KG1 (cell line): ENCODE measurements around the gene DBH.

ENCODE experiments used
- DNase-seq: peaks from one replicate; lab custom pipeline; 2025; lab: John Stamatoyannopoulos, UW

Gene DBH

DNA sequence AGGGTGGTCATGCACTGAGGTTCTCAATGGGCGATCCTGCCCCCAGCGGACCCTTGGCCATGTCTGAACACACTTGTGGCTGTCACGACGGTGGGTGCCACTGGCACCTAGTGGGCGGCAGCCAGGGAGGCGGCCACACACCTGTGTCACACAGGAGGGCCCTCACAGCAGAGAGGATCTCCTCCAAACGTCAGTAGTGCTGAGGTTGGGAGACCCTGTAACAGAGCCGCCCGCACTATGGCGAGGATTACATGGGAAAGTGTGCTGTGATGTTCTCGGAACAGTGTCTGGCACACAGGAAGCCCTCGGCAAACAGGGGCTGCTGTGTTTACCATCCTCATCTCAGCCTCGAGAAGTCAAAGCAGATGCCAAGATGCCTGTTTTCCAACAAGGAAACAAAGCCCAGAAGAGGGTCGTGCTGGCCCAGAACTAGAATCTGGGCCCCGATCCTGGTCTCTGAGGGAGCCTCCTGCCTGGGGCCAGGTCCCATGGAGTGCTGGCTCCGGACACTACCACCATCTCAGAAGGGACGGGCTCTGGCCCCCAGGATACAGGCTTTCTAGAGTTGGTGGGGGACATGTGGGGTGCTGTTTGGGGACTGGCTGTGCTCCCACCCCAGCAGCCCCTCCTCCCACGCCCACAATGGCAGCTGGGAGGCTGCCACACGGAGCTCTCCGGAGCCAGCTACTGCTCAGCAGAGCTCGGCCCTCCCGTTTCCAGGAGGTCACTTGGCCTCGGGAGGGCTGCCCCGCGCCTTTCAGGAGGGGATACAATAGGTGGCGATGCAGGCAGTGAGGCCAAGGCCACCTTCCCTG lies 48.2 kb downstream of the DBH start:
- DNase-seq: no peak

DNA sequence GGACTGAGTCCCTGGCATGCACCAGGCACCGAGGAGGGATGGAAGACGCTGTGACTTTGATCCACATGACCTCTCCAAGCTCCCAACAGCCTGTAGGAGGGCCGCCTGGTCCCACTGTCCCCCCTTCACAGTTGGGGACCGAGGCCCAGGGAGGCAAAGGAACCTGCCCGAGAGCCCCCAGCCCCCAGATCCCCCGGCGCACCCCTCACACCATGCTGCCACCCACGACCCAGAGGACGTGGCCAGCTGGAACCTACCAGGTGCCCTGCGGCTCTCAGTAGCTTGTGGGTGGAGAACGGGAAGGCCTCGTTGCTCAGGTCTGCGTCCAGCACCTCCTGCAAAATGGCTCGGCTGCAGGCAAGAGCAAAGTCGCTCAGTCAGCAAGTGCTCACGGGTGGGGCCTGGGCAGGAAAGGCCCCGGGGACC lies 48.8 kb downstream of the DBH start:
- no peak for DNase-seq

GRCh38 chr9:133685653-133686609 lies 49.8 kb downstream of the DBH start:
- DNase-seq: no peak

DNA sequence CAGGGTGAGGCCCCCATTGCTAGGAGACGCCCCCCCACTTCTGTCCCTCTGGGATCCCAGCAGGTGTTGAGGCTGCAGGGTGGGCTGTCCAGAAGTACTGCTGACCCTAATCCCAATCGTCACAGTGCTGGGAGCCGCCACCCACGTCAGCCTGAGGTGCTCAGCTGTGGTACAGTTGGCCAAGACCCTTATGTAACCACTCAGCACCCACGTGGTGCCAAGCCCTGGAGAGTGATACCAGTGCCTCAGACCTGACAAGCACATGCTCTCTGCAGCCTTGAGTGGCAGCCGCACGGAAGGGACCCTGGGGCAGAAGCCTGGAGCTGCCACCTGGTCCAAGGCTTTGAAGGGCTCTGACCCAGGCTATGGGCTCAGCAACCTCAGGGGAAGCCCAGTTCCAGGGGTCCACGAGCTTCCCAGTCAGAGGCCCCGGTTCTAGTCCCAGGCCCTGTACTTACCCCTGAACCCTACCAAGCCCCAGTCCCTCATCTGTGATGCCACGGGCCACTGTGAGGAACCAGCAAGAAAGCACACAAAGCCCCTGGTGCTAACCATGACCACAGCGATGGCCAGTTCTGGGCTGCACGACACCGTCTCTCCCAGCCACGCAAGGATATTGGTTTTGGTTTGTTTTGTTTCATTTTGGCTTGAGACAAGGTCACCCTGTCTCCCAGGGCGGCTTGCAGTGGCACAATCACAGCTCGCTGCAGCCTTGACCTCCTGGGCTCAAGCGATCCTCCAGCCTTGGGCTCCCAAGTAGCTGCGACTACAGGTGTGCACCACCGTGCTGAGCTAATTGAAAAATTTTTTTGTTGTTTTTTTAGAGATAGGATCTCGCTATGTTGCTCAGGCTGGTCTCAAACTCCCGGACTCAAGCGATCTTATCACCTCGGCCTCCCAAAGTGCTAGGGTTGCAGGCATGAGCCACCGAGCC lies 50.7 kb downstream of the DBH start:
- no peak for DNase-seq

DNA sequence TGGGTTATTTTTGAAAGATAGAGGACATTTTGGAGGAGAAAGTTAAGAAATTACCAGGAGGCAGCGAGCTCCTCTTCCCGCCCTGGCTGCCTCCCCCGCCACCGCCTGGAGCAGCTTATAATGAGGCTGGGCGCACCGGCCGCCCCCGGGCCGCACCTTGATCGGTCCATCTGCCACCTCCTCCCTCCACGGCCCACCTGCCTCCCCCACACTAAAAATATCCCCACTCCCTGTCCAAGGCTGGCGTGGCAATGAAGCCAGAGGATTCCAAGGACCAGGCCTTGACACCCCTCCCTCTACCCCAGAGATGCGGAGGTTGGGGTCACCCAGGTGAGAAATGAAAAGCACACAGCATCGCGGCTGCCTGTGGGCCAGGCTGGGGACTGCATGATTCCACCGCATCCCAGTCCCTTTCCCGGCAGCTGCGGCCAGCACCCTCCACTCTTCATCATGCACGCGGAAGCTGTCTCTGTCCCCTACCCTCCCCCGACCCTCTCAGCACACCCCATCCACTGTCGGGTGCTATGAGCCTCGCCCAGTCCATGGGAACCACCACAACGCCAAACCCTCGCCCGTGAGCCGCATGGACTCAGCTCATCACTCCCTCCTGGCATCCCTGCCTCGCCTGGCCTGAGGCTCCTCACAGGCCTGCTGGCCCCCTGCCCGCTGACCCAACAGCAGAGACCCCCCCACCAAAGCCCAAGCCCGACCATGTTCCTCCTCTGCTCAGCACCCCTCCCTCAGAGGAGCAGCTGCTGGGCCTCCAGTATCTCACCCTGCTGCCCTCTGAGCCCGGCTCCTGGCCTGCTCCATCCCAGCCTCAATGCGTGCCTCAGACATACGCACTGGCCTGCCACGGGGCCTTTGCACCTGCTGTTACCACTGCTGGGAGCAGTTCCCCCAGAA lies 51.9 kb downstream of the DBH start:
- no peak for DNase-seq

- no peak for DNase-seq
Observed at GRCh38 chr9:133689151-133689763, 53.1 kb downstream of the DBH start.

DNA sequence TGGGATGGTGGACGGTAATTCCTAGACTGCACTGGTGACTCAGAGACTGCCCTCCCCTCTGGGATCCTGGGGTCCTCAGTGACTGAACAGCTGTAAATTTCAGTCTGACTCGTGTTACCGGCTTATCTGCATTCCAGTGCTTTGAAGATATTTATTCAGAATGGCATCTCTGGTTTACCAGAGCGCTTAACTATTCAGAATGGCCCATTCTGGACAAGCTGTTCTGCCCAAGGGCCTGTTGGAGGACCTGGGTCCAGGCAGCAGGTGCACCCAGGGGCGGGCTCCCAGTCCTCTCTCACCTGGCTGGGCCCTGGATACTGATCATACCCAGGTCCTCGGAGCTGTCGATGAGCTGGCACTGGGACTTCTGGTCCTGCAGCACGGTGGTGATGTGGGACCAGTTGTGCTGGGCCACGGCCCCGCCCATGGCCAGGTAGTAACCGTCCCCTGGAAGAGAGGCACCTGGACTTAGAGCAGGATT lies 54.0 kb downstream of the DBH start:
- DNase-seq: no peak

- DNase-seq: no peak
Observed at GRCh38 chr9:133691191-133691590, 55.0 kb downstream of the DBH start.

DNA sequence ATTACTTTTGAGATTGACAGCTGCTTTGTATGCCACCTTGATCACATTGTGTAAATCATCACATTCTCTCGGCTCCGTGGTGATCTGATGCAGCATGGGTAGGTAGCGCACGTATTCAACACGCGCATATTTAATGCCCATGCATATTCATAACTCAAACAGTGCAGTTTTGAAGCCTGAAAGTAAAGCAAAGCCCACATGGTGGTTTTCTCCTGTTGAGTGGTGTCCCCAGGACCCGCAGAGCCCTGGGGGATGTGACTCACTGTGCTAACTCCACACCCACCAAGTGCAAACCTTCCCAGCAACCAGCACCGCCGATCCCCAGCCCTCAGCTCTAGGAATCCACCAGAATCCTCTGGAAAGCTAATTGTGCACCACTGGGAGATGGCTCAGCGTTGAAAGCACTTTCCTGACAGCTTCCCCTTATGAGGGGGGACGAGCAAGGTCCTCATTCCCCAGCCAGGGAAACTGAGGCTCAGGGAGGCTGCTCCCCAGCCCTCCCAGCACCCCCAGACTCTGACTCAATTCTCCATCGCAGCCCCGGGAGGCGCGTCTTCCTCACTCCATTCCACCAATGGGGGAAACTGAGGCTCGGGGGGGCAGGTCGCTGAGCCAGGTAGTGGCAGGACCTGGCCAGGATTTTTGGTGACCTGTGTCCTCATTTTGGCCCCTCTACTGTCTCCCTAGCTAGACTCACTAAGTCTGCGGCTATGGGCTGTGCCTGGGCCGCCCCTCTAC lies 55.6 kb downstream of the DBH start:
- no peak for DNase-seq

- DNase-seq: no peak
Observed at GRCh38 chr9:133692364-133692985, 56.3 kb downstream of the DBH start.

DNA sequence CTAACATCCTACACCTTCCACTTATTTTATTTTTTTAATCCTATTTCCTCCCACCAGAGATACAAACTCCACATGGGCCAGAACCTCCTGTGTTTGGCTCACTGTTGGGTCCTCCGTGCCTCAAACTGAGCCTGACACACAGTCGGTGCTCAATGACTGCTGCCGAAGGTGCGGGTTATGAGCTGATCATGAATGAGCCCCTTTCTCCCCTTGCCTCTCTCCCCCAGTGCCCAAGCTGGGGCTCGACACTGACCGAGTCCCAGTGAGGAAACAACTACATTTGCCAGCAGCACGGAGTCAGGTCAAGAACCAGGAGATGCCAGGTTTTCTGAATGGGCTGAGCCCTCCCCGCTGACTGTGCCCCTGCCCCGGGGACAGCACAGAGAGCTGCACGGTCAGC lies 57.0 kb downstream of the DBH start:
- DNase-seq: no peak

DNA sequence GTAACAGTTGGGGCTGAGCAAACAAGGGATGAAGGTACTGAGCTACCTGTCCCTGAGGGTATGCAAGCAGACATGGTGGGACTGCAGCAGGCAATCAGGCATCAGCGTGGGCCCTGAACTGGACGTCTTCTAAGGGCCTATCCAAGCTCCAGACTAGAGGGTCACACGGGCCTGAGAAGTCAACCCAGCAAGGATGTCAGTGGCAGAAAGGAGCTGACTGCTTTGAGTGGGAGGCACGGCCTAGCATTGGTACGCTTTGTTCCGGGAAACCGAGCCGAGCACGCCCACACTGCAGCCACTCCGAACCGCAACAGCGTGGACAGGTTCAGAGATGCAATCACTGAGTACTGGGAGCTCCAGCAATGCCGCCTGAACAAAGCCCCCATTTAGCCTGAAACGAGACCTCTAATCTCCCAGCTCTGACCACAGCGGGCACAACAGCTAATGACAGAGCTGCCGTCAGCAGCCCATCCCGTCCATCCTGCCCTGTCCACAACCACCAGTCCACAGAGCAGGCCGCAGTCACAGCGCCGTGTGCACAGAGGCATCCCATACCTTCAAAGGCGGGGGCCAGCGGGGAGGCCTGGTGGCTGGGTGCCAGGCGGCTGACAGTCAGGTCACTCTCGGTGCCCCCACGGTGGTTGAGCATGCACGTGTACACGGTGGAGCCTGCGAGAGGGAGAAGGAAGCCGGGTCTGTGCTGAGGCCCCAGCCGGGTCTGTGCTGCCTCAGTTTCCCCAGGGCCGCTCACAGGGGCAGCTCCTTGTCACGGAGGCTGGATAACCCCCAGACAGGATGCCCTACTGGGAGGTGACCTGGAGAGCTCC lies 57.8 kb downstream of the DBH start:
- DNase-seq: no peak

DNA sequence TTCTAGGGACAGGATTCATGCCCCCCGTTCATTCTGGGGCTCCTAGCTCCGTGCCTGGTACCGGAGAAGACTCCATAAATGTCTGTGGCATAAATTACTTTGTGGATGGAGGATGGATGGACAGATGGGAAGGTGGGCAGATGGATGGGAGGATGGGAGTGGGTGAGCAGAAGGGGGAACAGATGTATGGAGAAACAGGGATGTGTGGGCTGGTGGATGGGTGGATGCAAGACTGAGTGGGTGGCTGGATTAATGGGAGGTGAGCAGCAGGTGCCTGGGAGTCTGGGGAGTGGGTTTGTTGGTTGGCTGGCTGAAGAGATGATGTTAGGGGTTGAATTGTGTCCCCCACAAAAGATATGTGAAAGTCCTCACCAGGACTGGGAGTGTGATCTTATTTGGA lies 58.5 kb downstream of the DBH start:
- DNase-seq: no peak

DNA sequence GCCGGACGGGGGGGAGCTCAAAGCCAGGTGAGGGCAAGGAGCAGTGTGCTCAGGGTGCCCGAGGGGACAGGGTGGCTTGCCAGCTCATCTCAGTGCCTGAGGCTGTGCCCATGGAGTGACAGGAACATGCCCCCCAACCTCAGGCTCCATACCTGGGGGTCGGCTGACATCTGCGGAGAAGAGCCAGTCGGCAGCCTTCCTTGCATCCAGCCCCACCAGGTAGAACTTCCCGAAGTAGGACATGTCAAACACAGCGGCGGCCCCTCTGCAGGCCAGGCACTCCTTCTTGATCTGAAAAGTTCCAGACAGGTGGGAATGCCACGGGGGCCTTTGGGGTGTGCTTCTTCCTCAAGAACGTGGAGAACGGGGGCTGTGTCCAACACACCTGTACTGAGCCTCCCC lies 59.9 kb downstream of the DBH start:
- no peak for DNase-seq

- no peak for DNase-seq
Observed at GRCh38 chr9:133699546-133699945, 63.4 kb downstream of the DBH start.

DNA sequence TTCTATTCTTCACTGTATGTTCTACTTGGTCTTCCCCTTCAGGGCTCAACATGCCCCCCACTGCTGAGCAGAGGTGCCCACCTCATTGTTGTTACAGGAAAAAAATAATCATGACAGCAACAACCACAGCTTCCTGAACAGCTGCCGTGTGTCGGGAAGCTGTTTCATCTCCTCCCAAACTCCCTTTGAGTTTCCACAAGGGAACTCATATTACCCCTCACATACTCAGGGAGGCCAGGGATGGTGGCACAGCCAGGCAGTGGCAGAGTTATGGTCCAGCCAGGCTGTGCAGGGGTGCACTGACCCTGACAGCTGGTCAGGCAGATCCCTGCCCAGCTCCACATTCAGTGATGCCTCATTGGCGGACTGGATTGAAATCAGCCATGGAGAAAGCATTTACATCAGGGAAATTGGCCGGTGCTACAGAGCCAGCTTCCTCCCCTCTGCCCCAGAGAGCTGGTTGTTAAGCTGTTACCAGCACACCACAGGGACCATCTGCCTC lies 64.7 kb downstream of the DBH start:
- DNase-seq: no peak

DNA sequence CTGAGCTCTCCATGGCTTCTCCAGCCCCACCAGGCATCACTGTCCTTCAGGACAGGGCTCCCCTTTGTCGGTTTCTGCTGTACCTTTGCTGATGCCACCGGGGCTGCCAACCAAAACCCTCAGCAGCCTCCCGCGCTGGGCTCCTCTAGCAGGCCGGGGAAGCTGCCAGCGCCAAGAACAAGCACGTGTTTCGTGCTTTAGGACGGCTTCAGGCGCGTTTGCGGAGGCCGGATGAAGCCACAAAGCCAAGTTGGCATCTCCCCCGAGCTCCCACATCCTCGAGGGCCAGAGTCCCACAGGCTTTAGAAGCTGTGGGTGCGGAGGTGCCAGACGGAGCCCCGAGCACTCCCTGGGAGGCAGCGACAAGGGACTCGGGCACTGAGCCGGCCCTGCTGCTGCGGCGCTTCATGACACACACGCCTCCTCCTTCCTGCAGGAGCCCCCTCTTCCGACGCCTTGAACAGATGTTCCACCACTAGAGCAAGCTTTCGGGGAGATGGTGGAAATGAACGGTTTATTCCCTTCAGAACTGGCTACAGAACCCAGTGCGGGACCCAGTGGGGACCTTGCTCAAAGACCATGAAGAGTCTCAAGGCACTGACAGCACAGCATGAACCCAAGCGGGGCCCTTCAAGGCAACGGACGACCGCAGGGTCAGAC lies 65.3 kb downstream of the DBH start:
- no peak for DNase-seq
